Panc1 (cell line): Measurements from ENCODE around the gene FBXO22. TPM values are rescaled to one million over a fixed set of nuclear protein-coding genes. Genes with fewer than 3 reads are reported as not detected.

ENCODE experiments used
- ATAC-seq: fragments of 200-7000 bp; cut with Tn5 transposase; 2 replicates; pipeline ENCODE4 v1.9.1; 2020; ENCODE audit warnings: mild to moderate bottlenecking, moderate library complexity
- BruUV-seq: library from RNA; stranded (reverse); fragments of 400-500 nt; replicated peaks from 2 replicates; lab custom pipeline; 2021; lab: Mats Ljungman, UMichigan
- CTCF ChIA-PET: fragments of 300-600 bp; sonication (Branson Sonifier 250); formaldehyde crosslinking; loops from one replicate; lab custom pipeline; 2022; ENCODE audit warnings: antibody characterized with exemption; lab: Charles Lee
- POLR2A ChIA-PET: fragments of 300-600 bp; sonication (Branson Sonifier 250); formaldehyde crosslinking; loops from one replicate; lab custom pipeline; 2022; ENCODE audit warnings: antibody characterized with exemption; lab: Charles Lee
- DNase-seq: peaks from one replicate; pipeline ENCODE4 v3.0.0-alpha.2; 2010; ENCODE audit warnings: low read depth, low spot score
- H3K27ac ChIP-seq: 2 replicates; pipeline ENCODE4 v1.5.1; 2011; ENCODE audit warnings: mild to moderate bottlenecking, low read length, inconsistent platforms
- H3K27me3 ChIP-seq: fragments of 200-500 bp; sonication (Bioruptor generic); 2 replicates; pipeline ENCODE4 v1.6.0; 2014; ENCODE audit warnings: low read length, inconsistent platforms; ENCODE audit not compliant: control insufficient read depth, insufficient read depth
- H3K36me3 ChIP-seq: fragments of 200-500 bp; sonication (Bioruptor generic); 2 replicates; pipeline ENCODE4 v1.5.1; 2014; ENCODE audit warnings: inconsistent platforms, mild to moderate bottlenecking, low read length, moderate library complexity; ENCODE audit not compliant: control insufficient read depth, insufficient read depth
- H3K4me1 ChIP-seq: 2 replicates; pipeline ENCODE4 v1.5.1; 2011; ENCODE audit warnings: inconsistent platforms, mild to moderate bottlenecking, low read length, moderate library complexity; ENCODE audit not compliant: control insufficient read depth, insufficient read depth
- H3K4me3 ChIP-seq, 2 experiments: 2 replicates each; pipeline ENCODE4 v1.5.1; 2011 to 2012; ENCODE audit warnings: low read depth in 2 of 2, low read length in 2 of 2, mild to moderate bottlenecking in 2 of 2, inconsistent platforms in 1 of 2, moderate library complexity in 1 of 2
- H3K9me3 ChIP-seq: fragments of 200-500 bp; sonication (Bioruptor generic); 2 replicates; pipeline ENCODE4 v1.5.1; 2014; ENCODE audit warnings: low read depth, mild to moderate bottlenecking, inconsistent platforms, low read length, moderate library complexity; ENCODE audit not compliant: control insufficient read depth, insufficient read depth
- POLR2AphosphoS5 ChIP-seq: IDR thresholded peaks from 2 replicates; pipeline ENCODE4 v1.6.1; 2012; ENCODE audit warnings: mild to moderate bottlenecking, low read depth, low read length, moderate library complexity
- SIN3A ChIP-seq: IDR thresholded peaks from 2 replicates; pipeline ENCODE4 v1.6.1; 2012; ENCODE audit warnings: low read depth, mild to moderate bottlenecking, low read length, moderate library complexity, borderline replicate concordance; ENCODE audit not compliant: insufficient read depth
- TCF7L2 ChIP-seq: IDR thresholded peaks from 2 replicates; pipeline ENCODE4 v1.6.1; 2011; ENCODE audit warnings: mild to moderate bottlenecking, low read depth, low read length, inconsistent platforms
- in situ Hi-C: cut with HindIII; loops from 2 replicates; pipeline ENCODE4 v1.10.0; 2016; ENCODE audit warnings: low sequenced_read_pairs, low pct_unique_long_range_greater_than_20kb
- intact Hi-C: fragments of 100-400 bp; cut with micrococcal nuclease; formaldehyde crosslinking; loops from one replicate; pipeline ENCODE4 v1.10.0; 2022; ENCODE audit not compliant: unreplicated experiment
- total RNA-seq: library from RNA; stranded (reverse); gene quantifications from one replicate; pipeline ENCODE4 v1.2.1, GENCODE V29; 2021; ENCODE audit not compliant: unreplicated experiment
- TF ChIP-seq, protein P1 (sequence below), 2 experiments: IDR thresholded peaks; 2 replicates each; pipeline ENCODE4 v1.6.1; 2011 to 2012; ENCODE audit warnings: low read depth in 2 of 2, control low read depth in 1 of 2, low read length in 1 of 2, mild to moderate bottlenecking in 1 of 2, moderate library complexity in 1 of 2; ENCODE audit not compliant: insufficient read depth in 1 of 2
- TF ChIP-seq, protein P2 (sequence below): fragments of 450-650 bp; IDR thresholded peaks from 2 replicates; pipeline ENCODE4 v1.5.1; 2017; ENCODE audit warnings: mild to moderate bottlenecking

The FBXO22 gene
- total RNA-seq, 1 experiment from 2014 or later = 65.9 TPM

DNA sequence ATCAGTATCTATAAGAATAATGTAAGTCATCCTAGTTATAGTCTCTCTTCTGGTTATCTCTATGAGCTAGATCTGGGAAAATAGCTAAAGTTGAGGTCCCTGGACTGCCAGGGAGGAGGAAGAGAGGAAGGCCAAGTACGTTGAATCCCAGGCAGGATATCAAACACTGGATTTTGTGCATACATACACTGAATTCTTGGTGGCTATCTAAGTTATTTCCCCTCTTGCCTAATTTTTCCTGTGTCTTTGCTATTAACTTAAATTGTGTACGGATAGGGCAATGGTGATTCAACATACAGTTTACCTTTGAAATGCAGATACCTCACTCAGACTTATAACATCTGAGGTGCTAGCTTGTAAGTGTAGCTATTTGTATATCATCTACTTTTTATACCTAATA is 27.2 kb downstream of the FBXO22 start:
- POLR2A ChIA-PET = no interaction called here
- Histone ChIP-seq H3K36me3 (peaks cover 32% of the 10 kb centered on the region), H3K4me1 (no peaks in the 10 kb centered on the region), H3K4me3 (no peak overlapping the region), H3K27ac (no peak overlapping the region), H3K9me3 (no peaks in the 10 kb centered on the region), H3K27me3 (no peaks in the 10 kb centered on the region)
- BruUV-seq = no TSS peak
- ATAC-seq (no peak), DNase-seq (no peak)
- CTCF ChIA-PET = no interaction called here
- TF ChIP-seq POLR2AphosphoS5 (no peak), SIN3A (no peak)
- TF ChIP-seq, protein P1, sequence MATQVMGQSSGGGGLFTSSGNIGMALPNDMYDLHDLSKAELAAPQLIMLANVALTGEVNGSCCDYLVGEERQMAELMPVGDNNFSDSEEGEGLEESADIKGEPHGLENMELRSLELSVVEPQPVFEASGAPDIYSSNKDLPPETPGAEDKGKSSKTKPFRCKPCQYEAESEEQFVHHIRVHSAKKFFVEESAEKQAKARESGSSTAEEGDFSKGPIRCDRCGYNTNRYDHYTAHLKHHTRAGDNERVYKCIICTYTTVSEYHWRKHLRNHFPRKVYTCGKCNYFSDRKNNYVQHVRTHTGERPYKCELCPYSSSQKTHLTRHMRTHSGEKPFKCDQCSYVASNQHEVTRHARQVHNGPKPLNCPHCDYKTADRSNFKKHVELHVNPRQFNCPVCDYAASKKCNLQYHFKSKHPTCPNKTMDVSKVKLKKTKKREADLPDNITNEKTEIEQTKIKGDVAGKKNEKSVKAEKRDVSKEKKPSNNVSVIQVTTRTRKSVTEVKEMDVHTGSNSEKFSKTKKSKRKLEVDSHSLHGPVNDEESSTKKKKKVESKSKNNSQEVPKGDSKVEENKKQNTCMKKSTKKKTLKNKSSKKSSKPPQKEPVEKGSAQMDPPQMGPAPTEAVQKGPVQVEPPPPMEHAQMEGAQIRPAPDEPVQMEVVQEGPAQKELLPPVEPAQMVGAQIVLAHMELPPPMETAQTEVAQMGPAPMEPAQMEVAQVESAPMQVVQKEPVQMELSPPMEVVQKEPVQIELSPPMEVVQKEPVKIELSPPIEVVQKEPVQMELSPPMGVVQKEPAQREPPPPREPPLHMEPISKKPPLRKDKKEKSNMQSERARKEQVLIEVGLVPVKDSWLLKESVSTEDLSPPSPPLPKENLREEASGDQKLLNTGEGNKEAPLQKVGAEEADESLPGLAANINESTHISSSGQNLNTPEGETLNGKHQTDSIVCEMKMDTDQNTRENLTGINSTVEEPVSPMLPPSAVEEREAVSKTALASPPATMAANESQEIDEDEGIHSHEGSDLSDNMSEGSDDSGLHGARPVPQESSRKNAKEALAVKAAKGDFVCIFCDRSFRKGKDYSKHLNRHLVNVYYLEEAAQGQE (IDR thresholded peaks at IDR 0.05; ENCODE audit: insufficient read depth in 1 of 2, low read depth in 2 of 2, low read length in 1 of 2) = no peak
- TF ChIP-seq, protein P2, sequence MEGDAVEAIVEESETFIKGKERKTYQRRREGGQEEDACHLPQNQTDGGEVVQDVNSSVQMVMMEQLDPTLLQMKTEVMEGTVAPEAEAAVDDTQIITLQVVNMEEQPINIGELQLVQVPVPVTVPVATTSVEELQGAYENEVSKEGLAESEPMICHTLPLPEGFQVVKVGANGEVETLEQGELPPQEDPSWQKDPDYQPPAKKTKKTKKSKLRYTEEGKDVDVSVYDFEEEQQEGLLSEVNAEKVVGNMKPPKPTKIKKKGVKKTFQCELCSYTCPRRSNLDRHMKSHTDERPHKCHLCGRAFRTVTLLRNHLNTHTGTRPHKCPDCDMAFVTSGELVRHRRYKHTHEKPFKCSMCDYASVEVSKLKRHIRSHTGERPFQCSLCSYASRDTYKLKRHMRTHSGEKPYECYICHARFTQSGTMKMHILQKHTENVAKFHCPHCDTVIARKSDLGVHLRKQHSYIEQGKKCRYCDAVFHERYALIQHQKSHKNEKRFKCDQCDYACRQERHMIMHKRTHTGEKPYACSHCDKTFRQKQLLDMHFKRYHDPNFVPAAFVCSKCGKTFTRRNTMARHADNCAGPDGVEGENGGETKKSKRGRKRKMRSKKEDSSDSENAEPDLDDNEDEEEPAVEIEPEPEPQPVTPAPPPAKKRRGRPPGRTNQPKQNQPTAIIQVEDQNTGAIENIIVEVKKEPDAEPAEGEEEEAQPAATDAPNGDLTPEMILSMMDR = no peak
- intact Hi-C loops (no loop called here), in situ Hi-C loops (no loop called here)

DNA sequence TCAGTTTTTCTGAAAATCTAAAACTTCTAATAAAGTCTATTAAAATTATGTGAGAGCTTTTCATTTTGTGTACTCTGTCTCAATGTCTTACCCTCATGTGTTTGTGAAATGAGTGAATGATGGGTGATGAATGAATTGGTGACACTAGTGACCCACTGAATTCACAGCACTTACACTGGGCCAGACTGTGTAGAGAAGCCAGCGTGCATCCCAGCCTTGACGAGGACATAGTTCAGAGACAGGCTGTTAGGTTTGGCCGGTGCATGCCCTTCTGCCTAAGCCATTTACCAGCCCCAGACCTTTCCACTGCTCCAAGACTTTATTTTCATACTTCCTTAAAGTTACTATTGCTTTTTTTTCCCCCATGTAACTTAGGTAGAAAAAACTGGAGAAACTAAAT is 38.8 kb downstream of the FBXO22 start:
- TF ChIP-seq POLR2AphosphoS5 (no peak), TCF7L2 (no peak), SIN3A (no peak)
- TF ChIP-seq, protein P1 (IDR thresholded peaks at IDR 0.05; ENCODE audit: insufficient read depth in 1 of 2, low read depth in 2 of 2, low read length in 1 of 2) = no peak
- TF ChIP-seq, protein P2 = no peak
- Histone ChIP-seq H3K36me3 (no peaks in the 10 kb centered on the region; the same call in 1 of the 2 replicates), H3K27me3 (no peaks in the 10 kb centered on the region), H3K27ac (no peak overlapping the region), H3K9me3 (no peaks in the 10 kb centered on the region), H3K4me3 (no peak overlapping the region), H3K4me1 (no peaks in the 10 kb centered on the region)
- ATAC-seq = peak; percentile 57; the same call in 1 of the 2 replicates
- in situ Hi-C loops (no loop called here), intact Hi-C loops (no loop called here)
- ChIA-PET POLR2A (no interaction called here), CTCF (no interaction called here)
- BruUV-seq = no TSS peak
- no peak for DNase-seq
